HG02970 (cell line): ENCODE data around the gene C17orf107.

ENCODE experiments used
- ATAC-seq: cut with Tn5 transposase; IDR thresholded peaks from one replicate; pipeline ENCODE4 v1.9.1; 2021; ENCODE audit warnings: mild to moderate bottlenecking, moderate library complexity, moderate number of reproducible peaks; ENCODE audit not compliant: unreplicated experiment, low FRiP score

Gene C17orf107

DNA sequence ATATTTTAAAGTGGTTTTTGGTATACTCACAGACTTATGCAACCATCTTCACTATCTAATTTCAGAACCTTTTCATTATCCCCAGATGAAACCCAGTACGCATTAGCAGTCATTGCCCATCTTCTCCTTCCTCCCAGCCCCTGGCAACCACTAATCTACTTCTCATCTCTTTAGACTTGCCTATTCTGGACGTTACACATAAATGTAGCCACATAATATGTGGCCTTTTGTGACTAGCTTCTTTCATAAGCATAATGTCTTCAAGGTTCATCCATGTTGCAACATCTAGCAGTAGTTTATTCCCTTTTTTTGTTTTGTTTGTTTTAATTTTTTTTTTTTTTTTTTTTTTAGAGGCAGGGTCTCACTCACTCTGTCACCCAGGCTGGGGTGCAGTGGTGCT, 28.5 kb upstream of the C17orf107 start:
- no peak for ATAC-seq

DNA sequence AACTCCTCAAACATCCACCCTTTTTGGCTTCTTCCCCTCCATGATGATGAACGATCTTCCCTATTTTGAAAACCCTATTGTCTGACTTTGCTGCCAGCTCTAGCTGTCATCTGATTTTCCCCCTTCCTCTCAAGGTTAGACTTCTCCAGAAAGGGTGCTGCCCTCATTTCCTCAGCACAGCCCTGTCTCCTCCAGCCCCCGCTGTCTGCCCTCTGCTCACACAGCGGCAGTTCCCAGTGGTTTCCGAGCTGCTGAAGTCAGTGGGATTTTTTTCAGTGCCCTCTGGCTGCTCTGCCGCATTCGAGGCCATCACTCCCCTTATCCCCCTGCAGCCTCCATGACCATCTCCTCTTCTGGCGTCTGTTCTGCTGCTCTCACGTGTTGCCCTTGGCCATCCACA, 26.6 kb upstream of the C17orf107 start:
- ATAC-seq: no peak

DNA sequence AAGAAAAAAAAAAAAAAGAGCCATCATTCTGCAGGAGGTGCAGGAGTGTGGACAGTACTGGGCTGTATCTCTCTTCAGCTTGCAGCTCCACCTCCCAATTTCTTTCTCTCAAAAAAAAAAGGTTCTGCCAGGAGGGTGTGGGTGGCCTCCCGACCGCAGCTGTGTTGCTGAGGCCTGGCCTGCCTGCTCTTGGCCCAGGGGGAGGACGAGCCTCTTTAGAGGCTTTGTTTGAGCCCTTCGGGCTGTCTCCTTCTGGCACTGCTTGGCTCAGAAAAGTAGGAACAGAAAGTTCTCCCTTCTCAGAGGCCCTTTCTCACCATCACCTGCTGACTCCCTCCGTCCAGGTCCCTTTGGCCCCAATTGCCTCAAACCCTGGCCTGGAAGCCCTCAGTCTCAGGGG, 22.2 kb upstream of the C17orf107 start:
- no peak for ATAC-seq

DNA sequence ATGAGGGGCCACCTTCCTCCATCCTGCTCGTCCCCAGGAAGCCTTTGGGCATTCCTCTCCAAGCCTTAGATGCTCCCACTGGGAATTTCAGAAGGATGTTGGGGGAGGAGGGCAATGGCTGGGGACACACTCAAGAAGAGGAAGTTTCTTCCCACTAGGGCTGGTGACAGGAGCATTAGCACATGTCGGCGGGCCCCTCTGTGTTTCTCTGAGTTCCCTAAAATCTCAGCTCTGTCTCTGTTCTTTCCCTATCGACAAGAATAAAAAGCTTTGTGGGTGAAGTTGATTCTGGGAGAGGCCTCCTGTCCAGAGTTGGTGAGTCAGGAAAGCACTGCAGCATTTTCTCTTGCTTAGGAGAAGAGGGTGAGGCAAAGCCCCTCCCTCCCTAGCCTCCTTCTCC, 19.7 kb upstream of the C17orf107 start:
- no peak for ATAC-seq

DNA sequence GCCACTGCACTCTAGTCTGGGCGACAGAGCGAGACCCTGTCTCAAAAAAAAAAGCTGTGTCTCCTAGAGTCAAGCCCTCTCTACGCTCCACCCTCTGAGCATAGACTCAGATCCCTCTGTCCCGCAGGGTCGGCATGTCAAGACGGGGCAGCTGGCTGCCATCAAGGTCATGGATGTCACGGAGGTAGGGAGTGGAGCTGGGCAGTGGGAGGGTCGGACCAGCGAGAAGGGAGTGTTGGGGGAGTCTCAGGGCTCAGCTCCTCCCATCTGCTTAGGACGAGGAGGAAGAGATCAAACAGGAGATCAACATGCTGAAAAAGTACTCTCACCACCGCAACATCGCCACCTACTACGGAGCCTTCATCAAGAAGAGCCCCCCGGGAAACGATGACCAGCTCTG, 18.5 kb upstream of the C17orf107 start:
- no peak for ATAC-seq

DNA sequence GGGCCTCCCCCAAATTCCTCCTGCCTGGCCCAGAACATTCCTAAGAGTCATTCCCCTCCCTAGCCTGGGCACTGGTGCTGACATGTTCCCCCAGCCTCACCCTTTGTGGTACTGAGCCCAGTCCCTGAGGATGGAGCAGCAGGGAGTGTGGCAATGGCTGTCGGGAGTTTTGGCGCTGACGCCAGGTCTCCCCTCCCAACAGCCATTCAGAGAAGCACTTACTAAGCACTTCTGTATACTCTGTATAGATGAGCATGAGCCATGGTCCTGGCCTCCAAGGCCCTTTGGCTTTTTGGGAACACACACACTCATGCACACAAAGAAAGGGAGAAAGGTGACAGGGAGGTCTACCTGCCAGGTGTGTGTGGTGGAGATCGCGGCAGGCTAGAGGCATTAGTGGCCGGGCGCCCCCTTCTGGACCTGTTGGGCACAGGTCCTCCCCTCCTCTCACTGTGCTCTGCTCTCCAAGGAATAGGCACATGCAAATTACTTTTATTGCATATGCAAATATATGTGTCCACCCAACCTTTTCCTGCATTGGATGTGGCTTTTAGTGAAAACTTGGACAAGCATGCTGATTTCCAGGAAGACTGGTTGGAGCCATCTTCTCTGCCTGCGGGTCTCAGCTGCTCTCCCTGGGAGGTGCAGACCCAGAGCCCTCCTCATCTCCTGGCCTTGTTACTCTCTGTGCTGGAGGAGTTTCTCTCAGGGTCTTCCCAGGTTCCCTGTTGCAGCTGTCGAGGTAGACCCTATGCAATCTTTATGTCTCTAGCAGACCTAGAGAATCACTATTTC, 17.4 kb upstream of the C17orf107 start:
- no peak for ATAC-seq

DNA sequence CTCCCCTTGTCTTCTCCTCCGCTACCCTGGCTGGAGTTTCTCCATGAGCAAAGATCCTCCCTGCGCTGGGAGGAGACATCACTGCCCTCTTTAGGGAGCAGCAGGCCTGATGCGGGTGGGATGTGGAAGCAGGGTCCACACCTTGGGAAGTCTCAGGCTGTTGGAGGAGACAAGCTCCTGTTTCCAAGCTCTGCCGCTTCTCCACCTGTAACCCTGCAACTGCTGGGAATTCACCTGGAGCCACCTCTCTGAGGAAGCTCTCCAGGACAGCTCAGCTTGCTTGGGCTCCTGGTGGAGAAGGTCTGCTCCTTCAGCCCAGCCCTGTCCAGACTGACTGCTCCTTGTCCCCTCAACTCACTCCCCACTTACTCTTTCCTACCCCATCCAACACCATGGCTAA, 14.8 kb upstream of the C17orf107 start:
- ATAC-seq: no peak

DNA sequence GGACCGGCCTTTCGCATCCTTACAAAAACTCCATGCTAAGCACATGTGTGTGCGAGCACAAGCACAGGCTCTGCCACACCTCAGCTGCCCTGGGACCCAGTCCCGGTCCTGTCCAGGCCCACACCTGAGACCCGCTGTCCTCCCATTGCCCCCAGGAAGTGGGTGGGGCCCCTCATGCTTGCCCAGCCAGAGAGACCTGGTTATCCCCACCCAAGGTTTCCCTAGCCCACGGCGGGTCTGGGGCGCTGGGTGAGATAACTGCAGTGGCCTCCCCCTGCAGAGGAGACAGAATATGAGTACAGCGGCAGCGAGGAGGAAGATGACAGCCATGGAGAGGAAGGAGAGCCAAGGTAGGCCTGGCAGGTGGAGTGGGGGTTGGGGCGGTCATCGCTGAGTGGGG, 12.5 kb upstream of the C17orf107 start:
- ATAC-seq: no peak

DNA sequence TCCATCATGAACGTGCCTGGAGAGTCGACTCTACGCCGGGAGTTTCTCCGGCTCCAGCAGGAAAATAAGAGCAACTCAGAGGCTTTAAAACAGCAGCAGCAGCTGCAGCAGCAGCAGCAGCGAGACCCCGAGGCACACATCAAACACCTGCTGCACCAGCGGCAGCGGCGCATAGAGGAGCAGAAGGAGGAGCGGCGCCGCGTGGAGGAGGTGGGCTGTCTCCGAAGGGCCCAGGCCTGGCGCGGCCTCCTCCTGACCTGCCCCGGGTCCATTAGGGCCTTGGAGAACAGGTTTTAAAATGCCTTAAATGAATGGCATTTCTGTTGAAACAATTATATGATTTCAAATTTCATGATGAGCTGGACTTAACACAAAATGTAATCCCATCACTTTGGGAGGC, 11.8 kb upstream of the C17orf107 start:
- no peak for ATAC-seq

DNA sequence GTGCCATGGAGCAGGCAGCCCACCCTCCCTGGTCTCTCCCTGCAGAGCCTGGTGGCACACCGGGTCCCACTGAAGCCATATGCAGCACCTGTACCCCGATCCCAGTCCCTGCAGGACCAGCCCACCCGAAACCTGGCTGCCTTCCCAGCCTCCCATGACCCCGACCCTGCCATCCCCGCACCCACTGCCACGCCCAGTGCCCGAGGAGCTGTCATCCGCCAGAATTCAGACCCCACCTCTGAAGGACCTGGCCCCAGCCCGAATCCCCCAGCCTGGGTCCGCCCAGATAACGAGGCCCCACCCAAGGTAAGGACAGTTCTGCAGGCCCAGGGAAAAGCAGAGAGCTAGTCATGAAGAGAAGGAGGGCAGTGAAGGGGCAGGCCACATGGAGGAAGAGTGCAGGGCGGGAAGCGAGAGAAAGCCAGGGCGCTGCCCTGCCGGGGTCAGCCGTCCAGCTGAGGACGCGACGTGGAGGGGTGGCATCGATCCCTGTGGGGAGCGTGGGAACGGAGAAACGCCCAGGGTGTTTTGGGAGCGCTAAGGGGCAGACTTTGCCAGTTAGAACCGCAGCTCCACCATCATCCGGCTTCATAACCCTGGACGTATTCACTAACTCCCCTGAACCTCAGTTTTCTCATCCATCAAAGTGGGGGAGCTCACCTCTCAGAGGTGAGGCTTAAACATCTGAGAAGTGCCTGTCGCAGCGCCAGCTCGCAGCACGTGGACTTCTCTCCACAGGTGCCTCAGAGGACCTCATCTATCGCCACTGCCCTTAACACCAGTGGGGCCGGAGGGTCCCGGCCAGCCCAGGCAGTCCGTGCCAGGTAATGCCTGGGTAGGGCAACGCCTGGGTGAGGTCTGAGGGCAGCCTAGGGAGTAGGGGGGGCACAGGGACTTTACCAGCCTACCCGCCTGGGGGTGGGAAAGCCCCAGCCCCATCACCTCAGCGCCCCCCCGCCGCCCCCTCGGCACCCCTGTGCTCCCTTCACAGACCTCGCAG, 7.6 kb upstream of the C17orf107 start:
- ATAC-seq: no peak

DNA sequence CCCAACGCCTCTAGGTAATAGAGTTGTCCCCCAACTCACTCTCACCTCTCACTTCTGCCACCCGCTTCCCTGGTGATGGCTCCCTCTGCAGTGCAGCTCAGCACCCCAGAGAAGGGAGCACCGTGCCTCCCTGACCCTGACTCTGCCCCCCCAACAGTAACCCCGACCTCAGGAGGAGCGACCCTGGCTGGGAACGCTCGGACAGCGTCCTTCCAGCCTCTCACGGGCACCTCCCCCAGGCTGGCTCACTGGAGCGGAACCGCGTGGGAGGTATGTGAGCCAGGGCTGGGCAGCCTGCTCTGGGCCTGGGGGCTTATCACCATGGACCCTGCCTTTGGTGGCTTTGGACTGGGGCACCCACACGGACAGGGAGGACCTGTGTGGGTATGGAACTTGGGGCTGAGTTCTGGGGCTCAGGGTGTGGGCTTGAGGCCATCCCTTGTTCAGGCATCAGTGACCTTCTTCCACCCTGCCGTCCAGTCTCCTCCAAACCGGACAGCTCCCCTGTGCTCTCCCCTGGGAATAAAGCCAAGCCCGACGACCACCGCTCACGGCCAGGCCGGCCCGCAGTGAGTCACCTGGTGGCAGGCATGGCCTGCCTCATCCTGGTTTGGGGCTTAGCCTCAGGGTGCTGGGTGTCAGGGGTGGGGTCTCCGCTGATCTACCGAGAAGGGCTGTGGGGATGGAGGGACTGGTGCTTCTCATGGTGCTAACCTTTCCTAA, 6.7 kb upstream of the C17orf107 start:
- no peak for ATAC-seq

DNA sequence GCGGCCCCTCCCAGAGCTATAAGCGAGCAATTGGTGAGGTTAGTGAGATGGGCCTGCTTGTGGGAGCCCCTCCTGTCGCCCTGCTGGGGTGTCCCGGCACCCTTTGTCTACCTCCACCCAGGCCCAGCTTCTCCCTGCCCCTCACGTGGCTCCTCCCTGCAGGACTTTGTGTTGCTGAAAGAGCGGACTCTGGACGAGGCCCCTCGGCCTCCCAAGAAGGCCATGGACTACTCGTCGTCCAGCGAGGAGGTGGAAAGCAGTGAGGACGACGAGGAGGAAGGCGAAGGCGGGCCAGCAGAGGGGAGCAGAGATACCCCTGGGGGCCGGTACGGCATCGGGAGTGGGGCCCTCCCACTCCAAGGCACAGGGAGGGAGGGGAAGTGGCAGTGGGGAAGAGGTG, 6.1 kb upstream of the C17orf107 start:
- no peak for ATAC-seq

DNA sequence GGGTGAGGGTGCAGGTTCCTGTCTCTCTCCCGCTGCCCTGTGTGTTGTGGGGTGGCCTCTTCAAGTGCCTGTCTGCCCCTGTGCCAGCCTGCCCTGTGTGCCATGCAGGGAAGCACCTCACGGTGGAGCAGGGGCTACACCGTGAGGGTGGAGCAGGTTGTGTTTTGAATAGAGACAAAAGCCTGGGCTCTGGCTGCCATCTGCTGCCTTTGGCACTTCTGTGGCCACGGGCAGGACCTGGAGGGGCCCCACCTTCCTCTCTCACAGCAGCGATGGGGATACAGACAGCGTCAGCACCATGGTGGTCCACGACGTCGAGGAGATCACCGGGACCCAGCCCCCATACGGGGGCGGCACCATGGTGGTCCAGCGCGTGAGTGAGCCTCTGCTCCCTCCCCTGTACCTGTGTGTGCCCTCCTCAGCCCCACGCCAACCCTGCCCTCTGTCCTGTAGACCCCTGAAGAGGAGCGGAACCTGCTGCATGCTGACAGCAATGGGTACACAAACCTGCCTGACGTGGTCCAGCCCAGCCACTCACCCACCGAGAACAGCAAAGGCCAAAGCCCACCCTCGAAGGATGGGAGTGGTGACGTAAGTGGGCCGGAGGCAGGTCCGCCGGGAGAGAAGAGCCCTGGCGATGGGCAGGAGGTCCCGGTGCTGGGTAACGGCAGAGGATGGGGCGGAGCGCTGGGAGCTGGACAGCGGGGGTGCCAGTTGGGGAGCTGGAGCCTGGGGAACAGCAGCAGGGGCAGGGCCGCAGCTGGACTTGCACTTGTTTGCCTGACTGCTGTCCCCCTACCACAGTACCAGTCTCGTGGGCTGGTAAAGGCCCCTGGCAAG, 5.4 kb upstream of the C17orf107 start:
- ATAC-seq: no peak

DNA sequence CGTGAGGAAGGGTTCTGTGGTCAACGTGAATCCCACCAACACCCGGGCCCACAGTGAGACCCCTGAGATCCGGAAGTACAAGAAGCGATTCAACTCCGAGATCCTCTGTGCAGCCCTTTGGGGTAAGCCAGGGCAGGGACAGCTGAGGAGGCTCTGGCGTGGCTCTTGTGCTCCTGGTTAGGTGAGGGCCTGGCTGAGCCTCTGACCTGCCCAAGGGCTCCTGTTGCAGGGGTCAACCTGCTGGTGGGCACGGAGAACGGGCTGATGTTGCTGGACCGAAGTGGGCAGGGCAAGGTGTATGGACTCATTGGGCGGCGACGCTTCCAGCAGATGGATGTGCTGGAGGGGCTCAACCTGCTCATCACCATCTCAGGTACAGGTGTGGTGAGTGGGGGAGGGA, 4.2 kb upstream of the C17orf107 start:
- ATAC-seq: no peak

DNA sequence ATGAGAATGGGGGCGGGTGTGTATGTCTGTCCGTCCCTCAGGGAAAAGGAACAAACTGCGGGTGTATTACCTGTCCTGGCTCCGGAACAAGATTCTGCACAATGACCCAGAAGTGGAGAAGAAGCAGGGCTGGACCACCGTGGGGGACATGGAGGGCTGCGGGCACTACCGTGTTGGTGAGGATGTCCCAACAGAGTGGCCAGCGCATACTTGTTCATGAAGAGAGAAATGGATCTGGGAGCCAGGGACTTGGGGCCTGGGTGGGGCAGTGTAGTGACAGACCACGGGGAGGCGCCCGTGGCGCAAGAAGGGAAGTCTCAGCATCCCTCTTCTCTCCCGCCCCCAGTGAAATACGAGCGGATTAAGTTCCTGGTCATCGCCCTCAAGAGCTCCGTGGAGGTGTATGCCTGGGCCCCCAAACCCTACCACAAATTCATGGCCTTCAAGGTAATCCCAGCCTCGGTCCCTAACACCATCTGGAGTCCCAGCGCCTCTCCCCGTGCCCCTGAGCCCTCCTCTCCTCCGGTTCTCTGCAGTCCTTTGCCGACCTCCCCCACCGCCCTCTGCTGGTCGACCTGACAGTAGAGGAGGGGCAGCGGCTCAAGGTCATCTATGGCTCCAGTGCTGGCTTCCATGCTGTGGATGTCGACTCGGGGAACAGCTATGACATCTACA, 3.5 kb upstream of the C17orf107 start:
- ATAC-seq: no peak

DNA sequence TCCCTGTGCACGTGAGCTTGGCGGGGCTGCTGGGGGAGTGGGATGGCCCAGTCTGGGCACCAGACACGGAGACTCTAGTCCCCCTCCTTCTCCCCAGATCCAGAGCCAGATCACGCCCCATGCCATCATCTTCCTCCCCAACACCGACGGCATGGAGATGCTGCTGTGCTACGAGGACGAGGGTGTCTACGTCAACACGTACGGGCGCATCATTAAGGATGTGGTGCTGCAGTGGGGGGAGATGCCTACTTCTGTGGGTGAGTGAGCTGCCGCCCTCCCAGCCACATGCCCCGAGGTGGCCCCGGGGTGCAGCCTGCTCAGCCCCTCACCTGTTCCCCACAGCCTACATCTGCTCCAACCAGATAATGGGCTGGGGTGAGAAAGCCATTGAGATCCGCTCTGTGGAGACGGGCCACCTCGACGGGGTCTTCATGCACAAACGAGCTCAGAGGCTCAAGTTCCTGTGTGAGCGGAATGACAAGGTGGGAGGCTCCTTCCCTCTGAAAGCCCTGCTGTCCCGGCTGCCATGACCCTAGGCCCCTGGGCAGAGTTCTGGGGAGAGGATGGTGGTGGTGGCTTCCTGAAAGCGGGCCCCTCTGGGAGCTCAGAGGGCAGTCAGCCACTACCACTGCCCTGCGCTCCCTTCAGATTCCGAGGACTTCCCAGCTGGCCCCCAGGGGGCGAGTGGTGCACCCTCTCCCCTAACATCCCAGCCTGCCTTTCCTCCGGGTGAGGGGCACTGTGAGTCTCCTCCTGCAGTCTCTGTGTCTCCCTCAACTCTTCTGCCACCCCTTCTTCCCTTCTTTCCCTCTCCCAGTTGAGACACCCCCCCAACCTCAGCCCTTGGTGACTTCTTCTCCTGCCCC, 2.8 kb upstream of the C17orf107 start:
- no peak for ATAC-seq

DNA sequence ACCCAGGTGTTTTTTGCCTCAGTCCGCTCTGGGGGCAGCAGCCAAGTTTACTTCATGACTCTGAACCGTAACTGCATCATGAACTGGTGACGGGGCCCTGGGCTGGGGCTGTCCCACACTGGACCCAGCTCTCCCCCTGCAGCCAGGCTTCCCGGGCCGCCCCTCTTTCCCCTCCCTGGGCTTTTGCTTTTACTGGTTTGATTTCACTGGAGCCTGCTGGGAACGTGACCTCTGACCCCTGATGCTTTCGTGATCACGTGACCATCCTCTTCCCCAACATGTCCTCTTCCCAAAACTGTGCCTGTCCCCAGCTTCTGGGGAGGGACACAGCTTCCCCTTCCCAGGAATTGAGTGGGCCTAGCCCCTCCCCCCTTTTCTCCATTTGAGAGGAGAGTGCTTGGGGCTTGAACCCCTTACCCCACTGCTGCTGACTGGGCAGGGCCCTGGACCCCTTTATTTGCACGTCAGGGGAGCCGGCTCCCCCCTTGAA, 2.1 kb upstream of the C17orf107 start:
- no peak for ATAC-seq

DNA sequence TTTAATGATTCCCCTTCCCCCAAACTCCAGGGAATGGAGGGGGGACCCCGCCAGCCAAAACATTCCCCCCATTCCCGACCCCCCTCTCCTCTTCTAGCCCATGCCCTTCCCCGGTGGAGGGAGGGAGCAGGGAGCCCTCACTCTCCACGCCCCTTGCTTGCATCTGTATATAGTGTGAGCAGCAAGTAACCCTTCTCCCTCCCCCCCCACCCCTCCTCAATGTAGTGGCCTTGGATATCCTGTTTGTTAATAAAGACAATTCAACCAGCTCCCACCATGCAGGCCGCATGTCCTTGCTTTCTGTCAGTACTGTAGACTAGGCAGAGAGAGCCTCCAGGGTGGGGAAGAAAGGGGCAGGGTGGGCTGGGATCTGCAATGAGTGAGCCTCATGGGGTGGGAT, 1.6 kb upstream of the C17orf107 start:
- ATAC-seq: no peak
